LHCN-M2 (cell line): ENCODE data around the gene FAM149B1. TPM values are rescaled to one million over a fixed set of nuclear protein-coding genes. Genes with fewer than 3 reads are reported as not detected.

ENCODE experiments used
- DNase-seq: peaks from one replicate; pipeline ENCODE4 v3.0.0-alpha.2; 2012; ENCODE audit warnings: low read depth
- total RNA-seq: library from RNA; depleted of rRNA; stranded (reverse); fragments of >200 nt; gene quantifications from 2 replicates; pipeline ENCODE4 v1.2.3, GENCODE V29; 2014; rRNA removed

Gene FAM149B1
- total RNA-seq, 1 experiment from 2014 or later = 16.2 TPM

DNA sequence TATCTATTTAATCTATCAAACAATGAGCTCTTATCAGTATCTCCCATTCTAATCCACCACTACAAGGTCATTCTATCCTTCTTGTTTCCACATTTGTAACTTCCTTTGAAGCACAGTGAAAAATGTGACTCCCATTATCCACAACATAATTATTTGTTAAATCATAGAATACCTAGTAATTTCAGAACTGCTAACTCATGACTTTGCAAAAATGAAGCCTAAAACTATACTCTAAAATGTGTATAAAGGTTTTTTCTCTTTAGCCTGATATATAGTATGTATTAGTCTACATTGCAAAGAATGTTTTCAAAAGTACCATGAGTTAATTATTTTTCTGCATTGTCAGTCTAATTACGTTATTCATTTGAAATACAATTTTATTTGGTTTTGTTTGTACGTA is 96.5 kb downstream of the FAM149B1 start:
- no peak for DNase-seq

GRCh38 chr10:73281097-73281496 is 113.2 kb downstream of the FAM149B1 start:
- DNase-seq = no peak

DNA sequence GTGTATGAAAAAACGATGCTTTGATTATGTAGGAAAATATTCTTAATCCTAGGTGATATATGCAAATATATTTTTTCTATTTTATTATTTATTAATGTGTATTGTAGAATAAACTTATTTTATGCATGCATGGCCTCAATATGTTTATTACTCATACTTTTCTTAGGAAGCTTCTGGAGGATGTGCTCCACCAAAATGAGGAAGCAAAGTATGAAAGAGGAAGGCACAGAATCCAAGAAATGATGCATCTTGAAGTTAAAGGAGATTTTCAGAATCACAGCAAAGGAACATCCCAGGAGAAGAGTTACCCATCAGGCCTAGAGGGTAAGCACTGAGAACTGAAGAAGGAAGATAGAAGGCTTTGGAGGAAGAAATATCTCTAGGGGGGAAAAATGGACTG is 119.5 kb downstream of the FAM149B1 start:
- no peak for DNase-seq

- no peak for DNase-seq
These were observed 122.0 kb downstream of the FAM149B1 start for GRCh38 chr10:73289958-73290357.

DNA sequence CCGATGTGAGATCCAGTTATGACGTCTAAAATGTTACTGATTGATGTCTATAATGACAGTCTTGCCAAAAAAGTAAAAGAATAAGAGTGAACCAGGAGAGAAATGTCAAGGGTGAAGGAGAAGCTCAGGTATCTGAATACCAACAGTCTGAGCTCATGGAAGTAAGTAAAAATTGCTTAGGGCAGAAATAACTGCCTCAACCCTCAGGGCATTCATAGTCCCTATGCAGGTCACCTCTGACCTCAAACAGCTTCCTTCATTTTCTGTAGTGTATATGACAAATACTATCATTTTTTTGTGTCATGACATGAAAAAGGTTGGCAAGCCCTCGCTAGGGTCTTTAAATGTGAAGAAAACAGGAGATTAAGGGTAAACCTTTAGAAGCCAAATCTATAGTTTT is 125.5 kb downstream of the FAM149B1 start:
- no peak for DNase-seq

Other genes with a start within 250 kb of the FAM149B1 start
- not detected in 2 replicates for gene PLA2G12B, start 213.3 kb upstream of the FAM149B1 start, total RNA-seq
- 124 and 139 TPM in 2 replicates for gene P4HA1, start 71.3 kb upstream of the FAM149B1 start, total RNA-seq
- gene NUDT13, start 57.7 kb upstream of the FAM149B1 start, total RNA-seq = 2.9 TPM in 2 replicates
- gene ECD, start 111 bp upstream of the FAM149B1 start, total RNA-seq = 33.0 and 36.6 TPM in 2 replicates
- 64.8 and 66.5 TPM in 2 replicates for gene DNAJC9, start 79.1 kb downstream of the FAM149B1 start, total RNA-seq
- 83.9 and 92.9 TPM in 2 replicates for gene MRPS16, start 84.5 kb downstream of the FAM149B1 start, total RNA-seq
- 0.45 and 0.46 TPM in 2 replicates for gene CFAP70, start 190.7 kb downstream of the FAM149B1 start, total RNA-seq
- gene ANXA7, start 245.9 kb downstream of the FAM149B1 start, total RNA-seq = 155 and 159 TPM in 2 replicates